Thyroid gland (tissue), 4 donors: ENCODE results near the gene CCHCR1.

Source experiments
- POLR2A ChIP-seq, 2 donors: fragments of 450-650 bp; IDR thresholded peaks; one replicate each; pipeline ENCODE4 v1.6.1; 2017; ENCODE audit warnings: antibody characterized with exemption in 2 of 2, mild to moderate bottlenecking in 2 of 2, moderate library complexity in 1 of 2
- TF ChIP-seq, protein P1 (sequence below), 6 experiments: fragments of 200-600 bp in 3 of 6; fragments of 450-650 bp in 3 of 6; sonication (generic) in 3 of 6; IDR thresholded peaks; one replicate each; pipeline ENCODE4 v1.5.1; 2016 to 2019; ENCODE audit warnings: antibody characterized with exemption in 6 of 6, mild to moderate bottlenecking in 2 of 6, inconsistent platforms in 1 of 6, moderate library complexity in 1 of 6

DNA sequence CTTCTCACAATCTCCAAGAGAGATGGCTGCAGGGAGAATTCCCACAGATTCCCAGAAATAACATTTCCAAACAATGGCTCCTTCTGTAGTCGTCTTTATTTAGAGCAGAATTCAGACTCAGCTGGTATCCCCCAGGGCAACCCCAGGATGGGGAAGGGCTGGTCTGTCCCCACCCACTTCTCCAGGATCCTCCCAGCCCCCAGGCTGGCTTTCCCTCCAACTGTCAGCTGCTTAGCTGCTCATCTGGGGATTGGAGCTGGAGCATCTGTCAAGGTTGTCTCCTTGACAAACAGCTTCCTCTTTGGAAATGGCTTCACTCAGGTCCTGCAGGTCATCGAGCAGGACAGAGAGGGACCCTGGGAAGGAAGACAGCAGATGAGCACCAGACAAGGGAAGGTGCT, 15.2 kb downstream of the CCHCR1 start:
- TF ChIP-seq, protein P1, sequence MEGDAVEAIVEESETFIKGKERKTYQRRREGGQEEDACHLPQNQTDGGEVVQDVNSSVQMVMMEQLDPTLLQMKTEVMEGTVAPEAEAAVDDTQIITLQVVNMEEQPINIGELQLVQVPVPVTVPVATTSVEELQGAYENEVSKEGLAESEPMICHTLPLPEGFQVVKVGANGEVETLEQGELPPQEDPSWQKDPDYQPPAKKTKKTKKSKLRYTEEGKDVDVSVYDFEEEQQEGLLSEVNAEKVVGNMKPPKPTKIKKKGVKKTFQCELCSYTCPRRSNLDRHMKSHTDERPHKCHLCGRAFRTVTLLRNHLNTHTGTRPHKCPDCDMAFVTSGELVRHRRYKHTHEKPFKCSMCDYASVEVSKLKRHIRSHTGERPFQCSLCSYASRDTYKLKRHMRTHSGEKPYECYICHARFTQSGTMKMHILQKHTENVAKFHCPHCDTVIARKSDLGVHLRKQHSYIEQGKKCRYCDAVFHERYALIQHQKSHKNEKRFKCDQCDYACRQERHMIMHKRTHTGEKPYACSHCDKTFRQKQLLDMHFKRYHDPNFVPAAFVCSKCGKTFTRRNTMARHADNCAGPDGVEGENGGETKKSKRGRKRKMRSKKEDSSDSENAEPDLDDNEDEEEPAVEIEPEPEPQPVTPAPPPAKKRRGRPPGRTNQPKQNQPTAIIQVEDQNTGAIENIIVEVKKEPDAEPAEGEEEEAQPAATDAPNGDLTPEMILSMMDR (IDR thresholded peaks at IDR 0.05) = no peak
- TF ChIP-seq POLR2A (IDR thresholded peaks at IDR 0.05) = no peak
